Ishikawa (cell line): ENCODE data around the gene NCDN.

ENCODE experiments used
- CEBPB ChIP-seq: IDR thresholded peaks from 2 replicates; pipeline ENCODE4 v1.6.1; 2012
- CREB1 ChIP-seq: IDR thresholded peaks from 2 replicates; pipeline ENCODE4 v1.6.1; 2012; ENCODE audit warnings: low read depth
- EGR1 ChIP-seq: IDR thresholded peaks from 2 replicates; pipeline ENCODE4 v1.6.1; 2012
- EP300 ChIP-seq: IDR thresholded peaks from 2 replicates; pipeline ENCODE4 v1.6.1; 2012; ENCODE audit warnings: borderline replicate concordance
- FOXM1 ChIP-seq: IDR thresholded peaks from 2 replicates; pipeline ENCODE4 v1.6.1; 2012; ENCODE audit warnings: low read depth, borderline replicate concordance
- NFIC ChIP-seq: IDR thresholded peaks from 2 replicates; pipeline ENCODE4 v1.6.1; 2012
- RAD21 ChIP-seq: IDR thresholded peaks from 2 replicates; pipeline ENCODE4 v1.6.1; 2012; ENCODE audit warnings: low read depth
- TAF1 ChIP-seq: IDR thresholded peaks from 2 replicates; pipeline ENCODE4 v1.6.1; 2012; ENCODE audit warnings: low read depth, mild to moderate bottlenecking
- TCF12 ChIP-seq: IDR thresholded peaks from 2 replicates; pipeline ENCODE4 v1.6.1; 2012; ENCODE audit warnings: low read depth
- TEAD4 ChIP-seq: IDR thresholded peaks from 2 replicates; pipeline ENCODE4 v1.6.1; 2012
- YY1 ChIP-seq: IDR thresholded peaks from 2 replicates; pipeline ENCODE4 v1.6.1; 2012; ENCODE audit warnings: low read depth
- ZBTB7A ChIP-seq: IDR thresholded peaks from 2 replicates; pipeline ENCODE4 v1.6.1; 2012; ENCODE audit warnings: low read depth
- TF ChIP-seq, protein P1 (sequence below): IDR thresholded peaks from 2 replicates; pipeline ENCODE4 v1.6.1; 2012
- TF ChIP-seq, protein P2 (sequence below): IDR thresholded peaks from 2 replicates; pipeline ENCODE4 v1.6.1; 2012; ENCODE audit warnings: low read depth, mild to moderate bottlenecking
- TF ChIP-seq, protein P3 (sequence below): IDR thresholded peaks from 2 replicates; pipeline ENCODE4 v1.6.1; 2012

NCDN gene, protein sequence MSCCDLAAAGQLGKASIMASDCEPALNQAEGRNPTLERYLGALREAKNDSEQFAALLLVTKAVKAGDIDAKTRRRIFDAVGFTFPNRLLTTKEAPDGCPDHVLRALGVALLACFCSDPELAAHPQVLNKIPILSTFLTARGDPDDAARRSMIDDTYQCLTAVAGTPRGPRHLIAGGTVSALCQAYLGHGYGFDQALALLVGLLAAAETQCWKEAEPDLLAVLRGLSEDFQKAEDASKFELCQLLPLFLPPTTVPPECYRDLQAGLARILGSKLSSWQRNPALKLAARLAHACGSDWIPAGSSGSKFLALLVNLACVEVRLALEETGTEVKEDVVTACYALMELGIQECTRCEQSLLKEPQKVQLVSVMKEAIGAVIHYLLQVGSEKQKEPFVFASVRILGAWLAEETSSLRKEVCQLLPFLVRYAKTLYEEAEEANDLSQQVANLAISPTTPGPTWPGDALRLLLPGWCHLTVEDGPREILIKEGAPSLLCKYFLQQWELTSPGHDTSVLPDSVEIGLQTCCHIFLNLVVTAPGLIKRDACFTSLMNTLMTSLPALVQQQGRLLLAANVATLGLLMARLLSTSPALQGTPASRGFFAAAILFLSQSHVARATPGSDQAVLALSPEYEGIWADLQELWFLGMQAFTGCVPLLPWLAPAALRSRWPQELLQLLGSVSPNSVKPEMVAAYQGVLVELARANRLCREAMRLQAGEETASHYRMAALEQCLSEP

DNA sequence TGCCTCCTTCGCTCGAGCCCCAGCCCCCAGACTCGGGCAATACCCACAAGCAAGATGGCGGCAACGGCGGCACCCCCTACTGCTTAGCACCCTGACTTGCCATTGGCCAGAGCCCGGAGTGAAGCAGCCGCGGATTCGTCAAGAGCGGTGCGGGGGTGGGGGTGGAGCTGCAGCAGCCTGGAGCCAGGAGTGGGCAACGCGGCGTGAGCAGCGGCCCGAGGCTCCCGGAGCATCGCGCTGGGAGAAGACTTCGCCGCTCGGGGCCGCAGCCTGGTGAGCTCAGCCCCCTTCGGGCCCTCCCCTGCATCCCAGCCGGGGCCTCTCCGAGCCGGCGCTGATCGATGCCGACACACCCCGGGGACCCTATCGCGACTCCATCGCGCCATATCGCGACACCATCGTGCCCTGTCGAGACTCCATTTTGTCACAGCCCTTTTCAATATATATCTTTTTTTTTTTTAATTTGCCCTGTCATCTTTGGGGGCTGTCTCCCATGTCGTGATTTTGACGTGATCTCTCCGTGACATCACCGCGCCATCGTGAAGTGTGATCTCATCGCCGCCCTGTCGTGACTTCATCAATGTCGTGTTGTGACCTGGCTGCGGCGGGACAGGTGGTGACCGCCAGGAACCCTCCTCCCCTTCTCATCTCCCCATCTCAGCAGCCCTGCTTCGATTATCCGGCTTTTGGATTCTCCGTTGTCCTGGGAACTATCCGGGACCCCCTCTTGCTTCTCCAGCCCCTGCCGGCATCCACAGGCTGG lies at the start of gene NCDN:
Gene NCDN (plus strand): TSS at position 189 of the 763 bp plus-strand sequence. CDS start 392 bp downstream, at position 581.
- TF ChIP-seq EP300 (0 out of 2 replicates have a peak, but pooled peaks have one; percentile 8), CREB1 (peak; percentile 50; the same call in 1 of the 2 replicates), YY1 (peak; percentile 100), CEBPB (no peak), TEAD4 (no peak), RAD21 (no peak), TCF12 (0 out of 2 replicates have a peak, but pooled peaks have one; percentile 20), NFIC (no peak), FOXM1 (no peak), ZBTB7A (0 out of 2 replicates have a peak, but pooled peaks have one; percentile 14), EGR1 (peak; percentile 100), TAF1 (0 out of 2 replicates have a peak, but pooled peaks have one; percentile 31)
- TF ChIP-seq, protein P1, sequence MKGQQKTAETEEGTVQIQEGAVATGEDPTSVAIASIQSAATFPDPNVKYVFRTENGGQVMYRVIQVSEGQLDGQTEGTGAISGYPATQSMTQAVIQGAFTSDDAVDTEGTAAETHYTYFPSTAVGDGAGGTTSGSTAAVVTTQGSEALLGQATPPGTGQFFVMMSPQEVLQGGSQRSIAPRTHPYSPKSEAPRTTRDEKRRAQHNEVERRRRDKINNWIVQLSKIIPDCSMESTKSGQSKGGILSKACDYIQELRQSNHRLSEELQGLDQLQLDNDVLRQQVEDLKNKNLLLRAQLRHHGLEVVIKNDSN: no peak
- TF ChIP-seq, protein P2, sequence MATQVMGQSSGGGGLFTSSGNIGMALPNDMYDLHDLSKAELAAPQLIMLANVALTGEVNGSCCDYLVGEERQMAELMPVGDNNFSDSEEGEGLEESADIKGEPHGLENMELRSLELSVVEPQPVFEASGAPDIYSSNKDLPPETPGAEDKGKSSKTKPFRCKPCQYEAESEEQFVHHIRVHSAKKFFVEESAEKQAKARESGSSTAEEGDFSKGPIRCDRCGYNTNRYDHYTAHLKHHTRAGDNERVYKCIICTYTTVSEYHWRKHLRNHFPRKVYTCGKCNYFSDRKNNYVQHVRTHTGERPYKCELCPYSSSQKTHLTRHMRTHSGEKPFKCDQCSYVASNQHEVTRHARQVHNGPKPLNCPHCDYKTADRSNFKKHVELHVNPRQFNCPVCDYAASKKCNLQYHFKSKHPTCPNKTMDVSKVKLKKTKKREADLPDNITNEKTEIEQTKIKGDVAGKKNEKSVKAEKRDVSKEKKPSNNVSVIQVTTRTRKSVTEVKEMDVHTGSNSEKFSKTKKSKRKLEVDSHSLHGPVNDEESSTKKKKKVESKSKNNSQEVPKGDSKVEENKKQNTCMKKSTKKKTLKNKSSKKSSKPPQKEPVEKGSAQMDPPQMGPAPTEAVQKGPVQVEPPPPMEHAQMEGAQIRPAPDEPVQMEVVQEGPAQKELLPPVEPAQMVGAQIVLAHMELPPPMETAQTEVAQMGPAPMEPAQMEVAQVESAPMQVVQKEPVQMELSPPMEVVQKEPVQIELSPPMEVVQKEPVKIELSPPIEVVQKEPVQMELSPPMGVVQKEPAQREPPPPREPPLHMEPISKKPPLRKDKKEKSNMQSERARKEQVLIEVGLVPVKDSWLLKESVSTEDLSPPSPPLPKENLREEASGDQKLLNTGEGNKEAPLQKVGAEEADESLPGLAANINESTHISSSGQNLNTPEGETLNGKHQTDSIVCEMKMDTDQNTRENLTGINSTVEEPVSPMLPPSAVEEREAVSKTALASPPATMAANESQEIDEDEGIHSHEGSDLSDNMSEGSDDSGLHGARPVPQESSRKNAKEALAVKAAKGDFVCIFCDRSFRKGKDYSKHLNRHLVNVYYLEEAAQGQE: no peak
- TF ChIP-seq, protein P3, sequence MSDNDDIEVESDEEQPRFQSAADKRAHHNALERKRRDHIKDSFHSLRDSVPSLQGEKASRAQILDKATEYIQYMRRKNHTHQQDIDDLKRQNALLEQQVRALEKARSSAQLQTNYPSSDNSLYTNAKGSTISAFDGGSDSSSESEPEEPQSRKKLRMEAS: peak; percentile 71; the same call in 1 of the 2 replicates

DNA sequence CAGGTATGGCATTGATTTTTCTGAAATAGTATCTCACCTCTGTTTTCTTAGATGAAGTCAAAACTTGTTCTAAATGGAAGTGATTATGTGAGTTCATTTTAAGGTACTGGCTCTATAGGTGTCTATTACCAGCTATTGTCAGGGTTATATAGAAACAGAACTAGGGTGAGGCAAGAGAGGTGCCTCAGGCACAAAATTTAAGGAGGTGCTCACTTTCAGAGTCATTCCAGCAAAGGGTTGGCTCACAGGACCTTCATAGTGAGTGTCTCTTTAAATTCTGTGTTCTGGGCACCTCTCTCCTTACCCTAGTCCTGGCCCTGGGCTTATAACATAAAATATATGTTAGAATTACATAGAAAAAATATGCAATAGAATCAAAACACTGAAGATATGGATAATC lies 49.7 kb upstream of the NCDN start:
- no peak for TF ChIP-seq CREB1
- no peak for TF ChIP-seq RAD21
- no peak for TF ChIP-seq TAF1
- TF ChIP-seq, protein P2: no peak
- TF ChIP-seq YY1: no peak
- no peak for TF ChIP-seq TCF12
- TF ChIP-seq EP300: no peak
- TF ChIP-seq, protein P1: no peak
- no peak for TF ChIP-seq CEBPB
- no peak for TF ChIP-seq NFIC

DNA sequence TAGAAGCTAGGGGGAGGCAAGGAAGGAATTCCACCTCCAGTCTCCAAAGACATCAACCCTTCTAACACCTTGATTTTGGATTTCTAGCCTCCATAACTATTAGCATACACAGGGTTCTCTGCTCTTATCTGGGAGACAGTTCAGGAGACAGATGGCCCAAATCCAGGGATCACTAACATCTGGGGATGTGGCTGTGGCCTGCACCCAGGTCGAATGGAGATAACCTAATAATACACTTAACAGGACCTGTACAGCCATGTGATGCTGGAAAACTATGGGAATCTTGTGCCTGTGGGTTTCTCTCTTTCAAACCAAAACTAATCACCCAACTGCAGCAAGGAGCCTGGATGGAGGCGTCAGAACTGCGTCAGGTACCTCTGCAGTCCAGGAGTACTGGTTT lies 48.0 kb upstream of the NCDN start:
- TF ChIP-seq EGR1 (no peak), TEAD4 (no peak), YY1 (no peak), EP300 (no peak), ZBTB7A (no peak), TCF12 (no peak), CEBPB (no peak), CREB1 (no peak), NFIC (no peak), TAF1 (no peak)
- TF ChIP-seq, protein P1: no peak
- TF ChIP-seq, protein P2: no peak
- TF ChIP-seq, protein P3: no peak
